Lower leg skin (tissue), 4 donors: Measurements from ENCODE around the gene MUC20. TPM values are rescaled to one million over a fixed set of nuclear protein-coding genes. Genes with fewer than 3 reads are reported as not detected.
"Not testable (repeated sequence)": the region's sequence is repeated elsewhere in the genome, so short reads cannot be mapped to it uniquely, and the experiment has no call there.

Source experiments
- DNase-seq, 2 donors: peaks; one replicate each; pipeline ENCODE4 v3.0.0-alpha.2; 2019; ENCODE audit warnings: low spot score in 2 of 2
- H3K4me3 ChIP-seq: fragments of 200-600 bp; sonication (generic); 2 replicates; pipeline ENCODE4 v1.5.1; 2017; ENCODE audit warnings: mild to moderate bottlenecking, low read depth; ENCODE audit not compliant: poor library complexity, severe bottlenecking
- POLR2A ChIP-seq, 2 donors: fragments of 450-650 bp; IDR thresholded peaks; one replicate each; pipeline ENCODE4 v1.6.1; 2016 to 2017; ENCODE audit warnings: antibody characterized with exemption in 2 of 2, mild to moderate bottlenecking in 1 of 2, moderate library complexity in 1 of 2
- WGBS, 2 donors: methylation state at CpG; one replicate each; pipeline ENCODE4 v1.1.5; 2018; 5-methylcytosine and 5-hydroxymethylcytosine counted together
- intact Hi-C: fragments of 100-400 bp; cut with DNase I; formaldehyde crosslinking; loops from one replicate; pipeline ENCODE4 v1.15.0; 2023; ENCODE audit warnings: low total_unique reads
- total RNA-seq, 4 donors: library from RNA; depleted of rRNA; stranded (reverse); fragments of >200 nt; gene quantifications; one replicate each; pipeline ENCODE4 v1.1.0, GENCODE V29; 2016
- TF ChIP-seq, protein P1 (sequence below), 3 donors: fragments of 450-650 bp; IDR thresholded peaks; one replicate each; pipeline ENCODE4 v1.5.1; 2016; ENCODE audit warnings: antibody characterized with exemption in 3 of 3, mild to moderate bottlenecking in 3 of 3, moderate library complexity in 2 of 3

Gene MUC20
- total RNA-seq, 4 donors from 2014 or later: 1.0 to 15.1 (median 5.5) TPM

- TF ChIP-seq POLR2A (IDR thresholded peaks at IDR 0.05): no peak
- TF ChIP-seq, protein P1, sequence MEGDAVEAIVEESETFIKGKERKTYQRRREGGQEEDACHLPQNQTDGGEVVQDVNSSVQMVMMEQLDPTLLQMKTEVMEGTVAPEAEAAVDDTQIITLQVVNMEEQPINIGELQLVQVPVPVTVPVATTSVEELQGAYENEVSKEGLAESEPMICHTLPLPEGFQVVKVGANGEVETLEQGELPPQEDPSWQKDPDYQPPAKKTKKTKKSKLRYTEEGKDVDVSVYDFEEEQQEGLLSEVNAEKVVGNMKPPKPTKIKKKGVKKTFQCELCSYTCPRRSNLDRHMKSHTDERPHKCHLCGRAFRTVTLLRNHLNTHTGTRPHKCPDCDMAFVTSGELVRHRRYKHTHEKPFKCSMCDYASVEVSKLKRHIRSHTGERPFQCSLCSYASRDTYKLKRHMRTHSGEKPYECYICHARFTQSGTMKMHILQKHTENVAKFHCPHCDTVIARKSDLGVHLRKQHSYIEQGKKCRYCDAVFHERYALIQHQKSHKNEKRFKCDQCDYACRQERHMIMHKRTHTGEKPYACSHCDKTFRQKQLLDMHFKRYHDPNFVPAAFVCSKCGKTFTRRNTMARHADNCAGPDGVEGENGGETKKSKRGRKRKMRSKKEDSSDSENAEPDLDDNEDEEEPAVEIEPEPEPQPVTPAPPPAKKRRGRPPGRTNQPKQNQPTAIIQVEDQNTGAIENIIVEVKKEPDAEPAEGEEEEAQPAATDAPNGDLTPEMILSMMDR (IDR thresholded peaks at IDR 0.05): no peak
- no peak overlapping the region for H3K4me3 ChIP-seq
- no peak for DNase-seq
- 80 to 85% methylated on average over 4 of the region's 4 CpGs for WGBS, 2 donors
- intact Hi-C loops: no loop called here
Measured at GRCh38 chr3:195744437-195744836, 23.7 kb downstream of the MUC20 start.

GRCh38 chr3:195746346-195746745 lies 25.6 kb downstream of the MUC20 start:
- WGBS, 2 donors: 77 to 80% methylated on average over 8 of the region's 8 CpGs
- H3K4me3 ChIP-seq: no peak overlapping the region
- no peak for DNase-seq
- intact Hi-C loops: no loop called here
- TF ChIP-seq, protein P1 (IDR thresholded peaks at IDR 0.05): no peak
- no peak for TF ChIP-seq POLR2A (IDR thresholded peaks at IDR 0.05)

DNA sequence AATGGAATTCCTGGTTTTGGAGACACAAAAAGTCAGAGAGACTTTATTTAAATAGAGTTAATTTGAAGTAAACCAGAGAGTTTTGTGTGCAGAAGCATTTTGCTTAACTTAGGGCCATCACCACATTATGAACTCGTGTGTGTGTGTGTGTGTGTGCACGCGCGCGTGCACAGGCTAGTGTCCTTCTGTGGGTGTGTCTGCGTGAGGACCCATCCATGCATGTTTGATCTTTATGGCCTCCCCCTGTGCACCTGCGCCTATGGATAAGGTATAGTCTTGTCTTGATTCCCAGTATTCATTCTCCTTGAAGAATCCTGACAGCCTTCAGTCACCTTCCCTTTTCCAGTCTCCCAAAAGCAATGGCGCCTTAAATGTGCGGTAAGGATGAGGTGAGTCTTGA lies 26.0 kb downstream of the MUC20 start:
- no peak for DNase-seq
- 85 to 87% methylated on average over 9 of the region's 9 CpGs for WGBS, 2 donors
- TF ChIP-seq, protein P1 (IDR thresholded peaks at IDR 0.05): no peak
- TF ChIP-seq POLR2A (IDR thresholded peaks at IDR 0.05): no peak
- intact Hi-C loops: no loop called here
- no peak overlapping the region for H3K4me3 ChIP-seq

GRCh38 chr3:195748661-195749060 lies 27.9 kb downstream of the MUC20 start:
- no peak for DNase-seq
- WGBS, 2 donors: 93 to 94% methylated on average over 11 of the region's 11 CpGs
- no peak overlapping the region for H3K4me3 ChIP-seq
- intact Hi-C loops: no loop called here
- TF ChIP-seq, protein P1 (IDR thresholded peaks at IDR 0.05): no peak
- no peak for TF ChIP-seq POLR2A (IDR thresholded peaks at IDR 0.05)

DNA sequence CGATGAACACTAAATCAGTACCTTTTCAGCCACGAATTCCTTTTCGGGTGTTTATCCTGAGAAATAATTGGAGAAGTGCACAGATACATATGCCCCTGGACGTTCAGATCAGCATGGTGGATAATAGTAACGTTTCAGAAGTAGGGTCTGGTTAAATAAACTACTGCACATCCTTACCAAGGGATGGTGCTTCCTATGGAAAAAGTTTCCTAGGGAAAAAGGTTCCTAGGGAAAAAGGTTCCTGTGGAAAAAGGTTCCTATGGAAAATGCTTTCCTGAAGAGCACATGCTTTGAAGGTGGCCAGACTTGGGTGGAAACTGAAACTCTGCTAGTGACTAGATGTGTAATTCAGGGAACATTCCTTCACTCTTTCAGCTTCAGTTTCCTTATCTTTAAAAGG lies 28.3 kb downstream of the MUC20 start:
- H3K4me3 ChIP-seq, DNase-seq, intact Hi-C loops: not testable (repeated sequence)
- WGBS, 2 donors: 80 to 81% methylated on average over 5 of the region's 5 CpGs

DNA sequence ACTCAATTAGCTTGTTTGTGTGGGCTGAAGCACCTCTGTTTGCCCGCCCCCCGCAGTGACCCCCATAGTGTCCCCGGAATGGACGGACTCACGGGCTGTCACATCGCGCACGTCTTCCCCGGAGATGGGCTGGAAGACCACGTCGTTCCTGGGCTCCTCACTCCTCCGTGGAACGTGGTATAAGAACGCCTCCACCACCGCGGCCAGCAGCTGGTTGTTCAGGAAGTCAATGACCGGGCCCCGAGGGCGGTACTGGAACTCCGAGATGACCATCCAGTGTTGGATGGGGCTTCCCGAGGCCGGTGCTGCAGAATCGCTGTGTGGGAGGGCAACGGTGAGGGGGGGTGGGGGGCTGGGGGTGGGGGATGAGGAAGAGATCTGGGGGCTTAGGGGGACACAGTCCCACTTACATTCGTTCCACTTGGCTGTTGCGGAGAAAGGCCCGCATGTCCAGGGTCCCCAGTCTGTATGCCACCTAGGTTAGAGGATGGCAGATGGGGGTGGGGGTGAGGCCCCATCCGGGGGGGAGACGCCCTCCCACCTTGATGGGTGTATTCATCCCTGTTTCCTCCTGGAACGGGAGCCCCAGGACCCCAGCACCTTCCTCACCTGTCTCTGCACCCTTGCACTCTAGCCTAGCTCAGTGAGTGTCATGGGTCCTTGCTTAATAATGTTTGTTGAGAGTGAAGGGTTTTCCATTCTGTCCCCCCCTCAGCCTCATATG lies 30.2 kb downstream of the MUC20 start:
- H3K4me3 ChIP-seq: no peak overlapping the region
- 86 to 94% methylated on average over 24 to 30 of the region's 30 CpGs for WGBS, 2 donors
- no peak for DNase-seq
- TF ChIP-seq, protein P1 (IDR thresholded peaks at IDR 0.05): no peak
- TF ChIP-seq POLR2A (IDR thresholded peaks at IDR 0.05): no peak
- intact Hi-C loops: no loop called here
